HFFc6 (cell line): ENCODE data around the gene WDR47. TPM values are rescaled to one million over a fixed set of nuclear protein-coding genes. Genes with fewer than 3 reads are reported as not detected.
"Not testable (repeated sequence)": the region's sequence is repeated elsewhere in the genome, so short reads cannot be mapped to it uniquely, and the experiment has no call there.

Source experiments
- DNase-seq: peaks from one replicate; pipeline ENCODE4 v3.0.0-alpha.2; 2018
- H3K27ac Mint-ChIP-seq: 2 replicates; pipeline ENCODE4 v1.8.0; 2020; ENCODE audit warnings: mild to moderate bottlenecking, mixed read lengths
- H3K27me3 Mint-ChIP-seq: 2 replicates; pipeline ENCODE4 v1.8.0; 2021; ENCODE audit warnings: mild to moderate bottlenecking, moderate library complexity, mixed read lengths; ENCODE audit not compliant: insufficient read depth
- H3K36me3 Mint-ChIP-seq: 2 replicates; pipeline ENCODE4 v1.8.0; 2021; ENCODE audit warnings: low read depth, mixed read lengths
- H3K4me1 Mint-ChIP-seq: 2 replicates; pipeline ENCODE4 v1.8.0; 2020; ENCODE audit warnings: low read depth, mixed read lengths
- H3K4me3 Mint-ChIP-seq: 2 replicates; pipeline ENCODE4 v1.8.0; 2020; ENCODE audit warnings: mild to moderate bottlenecking, moderate library complexity, mixed read lengths
- H3K9me3 Mint-ChIP-seq: 2 replicates; pipeline ENCODE4 v1.8.0; 2020; ENCODE audit warnings: mild to moderate bottlenecking, mixed read lengths
- total RNA-seq, 6 experiments: library from RNA; stranded (reverse); fragmentation: NEBNext Ultra II Directional; extraction: Animal tissue kit (Norgen Biotek cat#: 25700); gene quantifications; 2 replicates in 1 of 6; 3 replicates in 5 of 6; pipeline ENCODE4 v1.2.3, GENCODE V29; 2021
- TF ChIP-seq, protein P1 (sequence below): fragments of 200-600 bp; sonication (generic); IDR thresholded peaks from 2 replicates; pipeline ENCODE4 v1.5.0; 2021; ENCODE audit warnings: antibody characterized with exemption, mild to moderate bottlenecking

The WDR47 gene
- total RNA-seq, 6 experiments from 2014 or later, result 13.8 to 18.2 (median 17.5) TPM

DNA sequence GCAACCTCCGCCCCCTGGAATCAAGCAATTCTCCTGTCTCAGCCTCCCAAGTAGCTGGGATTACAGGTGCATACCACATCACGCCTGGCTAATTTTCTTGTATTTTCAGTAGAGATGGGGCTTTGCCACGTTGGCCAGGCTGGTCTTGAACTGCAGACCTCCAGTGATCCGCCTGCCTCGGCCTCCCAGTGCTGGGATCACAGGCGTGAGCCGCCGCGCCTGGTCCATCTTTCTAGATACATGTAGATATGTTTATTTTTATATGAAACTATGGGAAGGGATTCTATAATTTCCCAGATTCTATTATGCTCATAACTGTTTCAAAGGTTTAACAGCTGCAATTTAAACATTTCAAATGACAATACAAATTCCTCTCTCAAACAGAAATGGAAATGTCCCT is 105.7 kb downstream of the WDR47 start:
- Mint-ChIP-seq H3K27me3 (no peaks in the 10 kb centered on the region; the same call in none of the 2 replicates), H3K4me3 (no peak overlapping the region), H3K9me3 (no peaks in the 10 kb centered on the region), H3K27ac (no peak overlapping the region), H3K4me1 (no peaks in the 10 kb centered on the region), H3K36me3 (peaks cover 18% of the 10 kb centered on the region)
- no peak for DNase-seq
- TF ChIP-seq, protein P1, sequence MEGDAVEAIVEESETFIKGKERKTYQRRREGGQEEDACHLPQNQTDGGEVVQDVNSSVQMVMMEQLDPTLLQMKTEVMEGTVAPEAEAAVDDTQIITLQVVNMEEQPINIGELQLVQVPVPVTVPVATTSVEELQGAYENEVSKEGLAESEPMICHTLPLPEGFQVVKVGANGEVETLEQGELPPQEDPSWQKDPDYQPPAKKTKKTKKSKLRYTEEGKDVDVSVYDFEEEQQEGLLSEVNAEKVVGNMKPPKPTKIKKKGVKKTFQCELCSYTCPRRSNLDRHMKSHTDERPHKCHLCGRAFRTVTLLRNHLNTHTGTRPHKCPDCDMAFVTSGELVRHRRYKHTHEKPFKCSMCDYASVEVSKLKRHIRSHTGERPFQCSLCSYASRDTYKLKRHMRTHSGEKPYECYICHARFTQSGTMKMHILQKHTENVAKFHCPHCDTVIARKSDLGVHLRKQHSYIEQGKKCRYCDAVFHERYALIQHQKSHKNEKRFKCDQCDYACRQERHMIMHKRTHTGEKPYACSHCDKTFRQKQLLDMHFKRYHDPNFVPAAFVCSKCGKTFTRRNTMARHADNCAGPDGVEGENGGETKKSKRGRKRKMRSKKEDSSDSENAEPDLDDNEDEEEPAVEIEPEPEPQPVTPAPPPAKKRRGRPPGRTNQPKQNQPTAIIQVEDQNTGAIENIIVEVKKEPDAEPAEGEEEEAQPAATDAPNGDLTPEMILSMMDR, result no peak

DNA sequence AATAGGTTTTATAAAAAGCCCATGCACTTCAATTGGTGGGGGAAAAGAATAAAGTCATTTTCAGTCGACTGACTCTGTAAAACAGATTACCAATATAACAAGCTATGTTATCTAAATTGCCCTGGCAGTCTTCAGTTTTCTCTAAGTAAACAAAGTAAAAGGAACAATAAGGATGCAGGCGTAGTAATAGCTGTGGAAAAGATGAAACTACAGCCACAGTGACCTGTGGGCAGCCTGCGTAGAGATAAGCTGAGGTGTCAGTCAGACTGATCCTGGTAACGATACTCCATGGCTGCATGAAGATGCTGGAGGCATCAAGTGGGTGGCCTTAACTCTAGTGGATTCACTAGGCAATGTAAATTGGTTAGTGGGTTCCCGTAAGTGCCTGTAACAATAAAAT is 108.0 kb downstream of the WDR47 start:
- H3K4me1 Mint-ChIP-seq, result no peaks in the 10 kb centered on the region
- no peak for DNase-seq
- H3K27ac Mint-ChIP-seq, result no peak overlapping the region
- no peaks in the 10 kb centered on the region for H3K9me3 Mint-ChIP-seq
- H3K27me3 Mint-ChIP-seq, result no peaks in the 10 kb centered on the region; the same call in 1 of the 2 replicates
- TF ChIP-seq, protein P1, result no peak
- no peak overlapping the region for H3K4me3 Mint-ChIP-seq
- peaks cover 26% of the 10 kb centered on the region for H3K36me3 Mint-ChIP-seq

DNA sequence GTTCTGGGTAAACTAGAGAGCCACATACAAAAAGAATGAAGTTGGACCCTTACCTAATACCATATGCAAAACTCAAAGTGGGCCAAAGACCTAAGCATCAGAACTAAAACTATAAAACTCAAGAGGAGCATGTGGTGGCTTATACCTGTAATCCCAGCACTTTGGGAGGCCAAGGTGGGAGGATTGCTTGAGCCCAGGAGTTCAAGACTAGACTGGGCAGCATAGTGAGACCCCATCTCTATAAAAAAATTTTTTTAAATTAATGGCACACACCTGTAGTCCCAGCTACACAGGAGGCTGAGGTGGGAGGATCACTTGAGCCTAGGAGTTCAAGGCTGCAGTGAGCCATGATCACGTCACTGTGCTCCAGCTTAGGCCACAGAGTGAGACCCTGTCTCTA is 114.3 kb downstream of the WDR47 start:
- H3K4me1 Mint-ChIP-seq, DNase-seq, H3K9me3 Mint-ChIP-seq, H3K4me3 Mint-ChIP-seq, H3K27ac Mint-ChIP-seq, H3K27me3 Mint-ChIP-seq: not testable (repeated sequence)
- peaks cover 20% of the 10 kb centered on the region for H3K36me3 Mint-ChIP-seq

DNA sequence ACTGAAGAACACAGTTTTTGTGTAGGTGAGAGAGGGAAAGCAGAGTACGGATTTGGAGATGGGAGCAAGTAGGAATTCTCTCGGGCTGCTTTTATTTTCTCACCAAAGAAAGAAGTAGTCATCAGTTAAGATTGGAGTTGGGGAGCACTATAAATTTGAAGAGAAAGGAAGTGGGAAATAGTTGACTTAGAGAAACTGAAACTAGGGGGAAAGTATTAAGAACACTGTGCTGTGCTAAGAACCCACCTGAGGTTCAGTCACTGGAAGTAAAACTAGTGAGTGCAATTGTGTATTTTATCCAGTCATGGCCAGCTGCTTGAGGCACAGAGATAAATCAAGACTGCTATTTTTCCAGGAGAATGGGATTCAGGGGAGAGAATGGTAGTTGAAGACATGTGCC is 116.0 kb downstream of the WDR47 start:
- no peak for DNase-seq
- TF ChIP-seq, protein P1, result no peak
- Mint-ChIP-seq H3K4me1 (no peaks in the 10 kb centered on the region), H3K27me3 (peaks cover under 1% of the 10 kb centered on the region; the same call in 1 of the 2 replicates), H3K9me3 (no peaks in the 10 kb centered on the region), H3K27ac (no peak overlapping the region), H3K4me3 (no peak overlapping the region), H3K36me3 (peaks cover 18% of the 10 kb centered on the region)

Other genes with a start within 250 kb of the WDR47 start
- gene AKNAD1, start 185.0 kb downstream of the WDR47 start, total RNA-seq, result under 1 TPM in 2 of 6 experiments, not detected in 4; 0.39 to 0.57 TPM
- gene GPSM2, start 165.1 kb downstream of the WDR47 start, total RNA-seq, result 10 to 100 TPM; 10.3 to 21.8 (median 19.0) TPM
- gene CLCC1, start 78.6 kb downstream of the WDR47 start, total RNA-seq, result 10 to 100 TPM; 35.4 to 41.2 (median 38.7) TPM
- 100 to 1,000 TPM in 5 of 6 experiments, 10 to 100 TPM in 1; 94.3 to 150 (median 106) TPM for gene TAF13, start 33.9 kb upstream of the WDR47 start, total RNA-seq
- gene TMEM167B, start 48.7 kb upstream of the WDR47 start, total RNA-seq, result 10 to 100 TPM; 48.0 to 58.6 (median 53.5) TPM
- gene ELAPOR1, start 72.0 kb upstream of the WDR47 start, total RNA-seq, result 1 to 10 TPM in 5 of 6 experiments, under 1 TPM in 1; 0.38 to 2.6 (median 2.0) TPM
- 100 to 1,000 TPM; 165 to 194 (median 176) TPM for gene SARS1, start 171.8 kb upstream of the WDR47 start, total RNA-seq
- 1 to 10 TPM; 1.2 to 1.7 (median 1.4) TPM for gene CELSR2, start 207.4 kb upstream of the WDR47 start, total RNA-seq
- 10 to 100 TPM; 17.0 to 33.1 (median 30.4) TPM for gene PSRC1, start 241.0 kb upstream of the WDR47 start, total RNA-seq